ENCODE measurements around the gene RBBP9. TPM values are rescaled to one million over a fixed set of nuclear protein-coding genes. Genes with fewer than 3 reads are reported as not detected.

The RBBP9 gene
- total and polyA plus RNA-seq, 9 of the 15 experiments (the other 6 are each of a cell fraction or from before 2014, with no cell fraction given), result 0.94 to 4.4 (median 2.5) TPM

- TF ChIP-seq MGA (IDR thresholded peaks at IDR 0.05), result no peak
- TF ChIP-seq ZBTB26 (CRISPR knock-in tag; IDR thresholded peaks at IDR 0.05), result no peak
- TF ChIP-seq BHLHE40 (IDR thresholded peaks at IDR 0.05; ENCODE audit: low read length), result no peak
- peak; percentile 64 to 88 for TF ChIP-seq MNT (conservative IDR thresholded peaks at IDR 0.05)
- TF ChIP-seq ZNF583 (CRISPR knock-in tag; IDR thresholded peaks at IDR 0.05), result no peak
- TF ChIP-seq JUNB (CRISPR knock-in tag; conservative IDR thresholded peaks at IDR 0.05), result no peak
- no peak for TF ChIP-seq HDAC8 (tag; IDR thresholded peaks at IDR 0.05)
- TF ChIP-seq ZBTB34 (CRISPR knock-in tag; IDR thresholded peaks at IDR 0.05), result no peak
- no peak for TF ChIP-seq XRCC3 (IDR thresholded peaks at IDR 0.05)
- TF ChIP-seq ZNF589 (CRISPR knock-in tag; IDR thresholded peaks at IDR 0.05; ENCODE audit: low read depth), result no peak
- TF ChIP-seq CGGBP1 (CRISPR knock-in tag; IDR thresholded peaks at IDR 0.05), result no peak
These were observed 29.9 kb downstream of the RBBP9 start, which contains the start of the genes DZANK1 and POLR3F (continued) for GRCh38 chr20:18466894-18467730.

Data from K562 (cell line).